Endothelial cell of umbilical vein (primary cell): ENCODE results near the gene AP2A2.

Experiments used
- CTCF ChIP-seq, 2 donors: IDR thresholded peaks; 1 replicate in 1 of 2; 2 replicates in 1 of 2; pipeline ENCODE4 v1.5.1; 2011; ENCODE audit warnings: low read length in 2 of 2, mild to moderate bottlenecking in 2 of 2, moderate library complexity in 2 of 2, control low read depth in 1 of 2, inconsistent platforms in 1 of 2, low read depth in 1 of 2; ENCODE audit not compliant: insufficient read depth in 1 of 2; ENCODE audit errors: extremely low read depth in 1 of 2
- EZH2 ChIP-seq: IDR thresholded peaks from 2 replicates; pipeline ENCODE4 v1.6.1; 2012; ENCODE audit warnings: borderline replicate concordance, low read depth, mild to moderate bottlenecking, moderate library complexity, low read length, inconsistent platforms; ENCODE audit not compliant: severe bottlenecking
- GATA2 ChIP-seq: IDR thresholded peaks from 2 replicates; pipeline ENCODE4 v1.7.0; 2011; ENCODE audit warnings: low read depth, mild to moderate bottlenecking, moderate library complexity, mixed read lengths, low read length; ENCODE audit not compliant: insufficient read length, insufficient read depth
- JUN ChIP-seq: IDR thresholded peaks from 2 replicates; pipeline ENCODE4 v1.6.1; 2011; ENCODE audit warnings: borderline replicate concordance, low read depth; ENCODE audit not compliant: insufficient read length, insufficient read depth
- MAX ChIP-seq: IDR thresholded peaks from 2 replicates; pipeline ENCODE4 v1.6.1; 2011; ENCODE audit not compliant: insufficient read depth, insufficient read length
- MYC ChIP-seq: IDR thresholded peaks from one replicate; pipeline ENCODE4 v1.6.1; 2011; ENCODE audit warnings: mild to moderate bottlenecking, low read depth, low read length
- POLR2A ChIP-seq: IDR thresholded peaks from 2 replicates; pipeline ENCODE4 v1.6.1; 2012; ENCODE audit warnings: low read depth, mild to moderate bottlenecking, control low read depth, low read length
- POLR2AphosphoS5 ChIP-seq: IDR thresholded peaks from 2 replicates; pipeline ENCODE4 v1.6.1; 2012; ENCODE audit warnings: low read depth, mild to moderate bottlenecking, control low read depth, low read length, moderate library complexity; ENCODE audit not compliant: insufficient read depth

- no peak for TF ChIP-seq CTCF (IDR thresholded peaks at IDR 0.05; ENCODE audit: extremely low read depth in 1 of 2, insufficient read depth in 1 of 2, low read depth in 1 of 2, low read length in 2 of 2)
- no peak for TF ChIP-seq POLR2AphosphoS5
- TF ChIP-seq POLR2A: no peak
- no peak for TF ChIP-seq JUN
- TF ChIP-seq MAX: no peak
- no peak for TF ChIP-seq MYC
- no peak for TF ChIP-seq EZH2
- no peak for TF ChIP-seq GATA2
Observed at GRCh38 chr11:1025410-1026162, 99.9 kb downstream of the AP2A2 start.
